ENCODE data around the gene DACH1. TPM values are rescaled to one million over a fixed set of nuclear protein-coding genes. Genes with fewer than 3 reads are reported as not detected.

Gene DACH1
- total and polyA plus RNA-seq, 2 of the 8 experiments (the other 6 are each of a cell fraction or from before 2014, with no cell fraction given), result 0.12 to 0.67 TPM

GRCh38 chr13:71721104-71721503 lies 145.9 kb downstream of the DACH1 start:
- Histone ChIP-seq H3K4me3 (ENCODE audit: extremely low read depth in 1 of 4, insufficient read depth in 2 of 4, low read depth in 3 of 4, low read length in 4 of 4) (no peak overlapping the region), H3K14ac (ENCODE audit: insufficient read length) (no peak overlapping the region), H3K4me2 (ENCODE audit: insufficient read depth in 1 of 2, low read depth in 2 of 2, low read length in 2 of 2) (no peak overlapping the region), H3K56ac (replicated peaks; ENCODE audit: insufficient read length, low read depth, low read length) (no peak overlapping the region), H3K18ac (ENCODE audit: extremely low read depth, low read length) (no peak overlapping the region), H3K79me1 (ENCODE audit: low read depth, low read length) (no peaks in the 10 kb centered on the region), H3K23ac (ENCODE audit: insufficient read length) (no peak overlapping the region), H3K4ac (replicated peaks; ENCODE audit: insufficient read length, low read depth, low read length) (no peak overlapping the region), H2BK5ac (ENCODE audit: low read depth, low read length) (no peak overlapping the region), H3K23me2 (ENCODE audit: low read depth, low read length) (no peaks in the 10 kb centered on the region), H2BK15ac (ENCODE audit: low read length) (no peak overlapping the region), H2AK5ac (ENCODE audit: low read depth, low read length) (no peak overlapping the region), H4K8ac (ENCODE audit: extremely low read depth, insufficient read depth, low read length) (no peak overlapping the region), H2AFZ (ENCODE audit: low read length) (no peak overlapping the region), H3K27me3 (replicated peaks in 1 of 4; ENCODE audit: control insufficient read depth in 3 of 4, extremely low read depth in 1 of 4, insufficient read depth in 3 of 4, low read length in 3 of 4) (no peaks in the 10 kb centered on the region), H4K91ac (replicated peaks; ENCODE audit: insufficient read length, low read length) (no peak overlapping the region), H2BK20ac (ENCODE audit: low read length) (no peak overlapping the region), H3K27ac (ENCODE audit: low read depth, low read length) (no peak overlapping the region), H3K4me1 (replicated peaks in 1 of 4; ENCODE audit: control insufficient read depth in 3 of 4, insufficient read depth in 4 of 4, low read length in 3 of 4) (peaks cover 0 to 2% (median 0%) of the 10 kb centered on the region in 4 experiments; a peak in 1 of 7 replicates), H3K9me3 (ENCODE audit: insufficient read depth in 2 of 2, low read depth in 1 of 2, low read length in 1 of 2) (no peaks in the 10 kb centered on the region), H2BK12ac (ENCODE audit: low read depth, low read length) (no peak overlapping the region), H3K79me2 (ENCODE audit: control insufficient read depth in 1 of 2, insufficient read depth in 2 of 2, low read length in 2 of 2) (no peaks in the 10 kb centered on the region), H3K36me3 (ENCODE audit: control insufficient read depth in 2 of 4, insufficient read depth in 4 of 4, low read length in 3 of 4) (no peaks in the 10 kb centered on the region), H2BK120ac (replicated peaks; ENCODE audit: low read depth, low read length) (no peak overlapping the region), H3K9ac (replicated peaks in 1 of 4; ENCODE audit: extremely low read depth in 1 of 4, low read depth in 3 of 4, low read length in 3 of 4) (no peak overlapping the region), H4K20me1 (replicated peaks in 1 of 2; ENCODE audit: control insufficient read depth in 1 of 2, insufficient read depth in 2 of 2, low read length in 2 of 2) (no peaks in the 10 kb centered on the region), H4K5ac (ENCODE audit: insufficient read length, low read depth, low read length) (no peak overlapping the region)
- TF ChIP-seq MAFK (IDR thresholded peaks at IDR 0.05; ENCODE audit: low read depth, low read length) (peak; percentile 44; the same call in 1 of the 2 replicates), RXRA (IDR thresholded peaks at IDR 0.05; ENCODE audit: insufficient read depth, low read depth, low read length) (no peak), TAF1 (IDR thresholded peaks at IDR 0.05; ENCODE audit: low read depth, low read length) (no peak), ZNF274 (IDR thresholded peaks at IDR 0.05; ENCODE audit: borderline replicate concordance, extremely low read depth, low read length) (no peak)
- TF ChIP-seq, protein P1, sequence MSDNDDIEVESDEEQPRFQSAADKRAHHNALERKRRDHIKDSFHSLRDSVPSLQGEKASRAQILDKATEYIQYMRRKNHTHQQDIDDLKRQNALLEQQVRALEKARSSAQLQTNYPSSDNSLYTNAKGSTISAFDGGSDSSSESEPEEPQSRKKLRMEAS (IDR thresholded peaks at IDR 0.05), result no peak
- FAIRE-seq, result no peak
- DNase-seq (ENCODE audit: low read depth in 1 of 2, low spot score in 2 of 2), result no peak
- POLR2A ChIA-PET (ENCODE audit: partially characterized antibody), result interaction anchor here (1.1 kb wide), 1 partner anchor 8 kb away, joined by 3 read pairs; no protein-coding TSS in a partner anchor
- 100% methylated on average over 1 of the region's 1 CpG; no CpG with 5 or more reads in 1 of the 2 experiments for WGBS, 2 experiments (ENCODE audit: extremely low coverage in 1 of 2, insufficient coverage in 1 of 2, insufficient read length in 1 of 2, insufficient replicate concordance in 2 of 2, low coverage in 1 of 2, low lambda C conversion rate in 2 of 2, missing lambda C conversion rate in 1 of 2)
- CTCF ChIA-PET (ENCODE audit: partially characterized antibody), result interaction anchor here (1.0 kb wide), 1 partner anchor 27 kb away, joined by 3 read pairs; no protein-coding TSS in a partner anchor

All from H1 (cell line).